Measurements from ENCODE around the gene TAF1D. TPM values are rescaled to one million over a fixed set of nuclear protein-coding genes. Genes with fewer than 3 reads are reported as not detected.
A peak's percentile ranks its signal among the peaks of the same experiment; 100 is the strongest.

The TAF1D gene, protein sequence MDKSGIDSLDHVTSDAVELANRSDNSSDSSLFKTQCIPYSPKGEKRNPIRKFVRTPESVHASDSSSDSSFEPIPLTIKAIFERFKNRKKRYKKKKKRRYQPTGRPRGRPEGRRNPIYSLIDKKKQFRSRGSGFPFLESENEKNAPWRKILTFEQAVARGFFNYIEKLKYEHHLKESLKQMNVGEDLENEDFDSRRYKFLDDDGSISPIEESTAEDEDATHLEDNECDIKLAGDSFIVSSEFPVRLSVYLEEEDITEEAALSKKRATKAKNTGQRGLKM
- 10 to 100 TPM; 28.0 to 69.2 (median 49.3) TPM for total RNA-seq
- long read RNA-seq, partial matches to known transcripts = 6 of 11 reads
- long read RNA-seq, other reads (novel, unspliced or antisense) = 5 of 11 reads

- 0% methylated on average over 30 of the region's 65 CpGs for WGBS (ENCODE audit: insufficient coverage, low coverage, low lambda C conversion rate, missing lambda C conversion rate)
- DNase-seq (peak; percentile 97 to 99 (median 98)), ATAC-seq (peak; percentile 89 to 95 (median 92))
- peak within 1 kb of the TSS; percentile 91 to 97 (median 96) for H3K27ac ChIP-seq
- peak in 1 of 4 donors; percentile 11 for TF ChIP-seq CTCF (IDR thresholded peaks at IDR 0.05)
- TF ChIP-seq POLR2A (IDR thresholded peaks at IDR 0.05) = peak; percentile 76
- H3K9me3 ChIP-seq = no peaks in the 10 kb centered on the region
- H3K27me3 ChIP-seq = no peaks in the 10 kb centered on the region
- intact Hi-C loops (cut with DNase I) = no loop called here
- peaks cover 0 to 40% (median 16%) of the 10 kb centered on the region in 4 donors for H3K4me1 ChIP-seq
- peak within 1 kb of the TSS; percentile 78 to 94 (median 79) for H3K4me3 ChIP-seq
- H3K36me3 ChIP-seq = peaks cover 0 to 31% (median 19%) of the 10 kb centered on the region in 4 donors
These were observed at the start of gene TAF1D, which contains the start of gene C11orf54 for GRCh38 chr11:93741094-93741881. Gene TAF1D, minus strand, starts transcription at chr11:93741495. Its CDS starts 2,191 bp downstream, at chr11:93739304. Gene C11orf54, plus strand, starts transcription at chr11:93741672. Its CDS starts 5,722 bp downstream, at chr11:93747394.

DNA sequence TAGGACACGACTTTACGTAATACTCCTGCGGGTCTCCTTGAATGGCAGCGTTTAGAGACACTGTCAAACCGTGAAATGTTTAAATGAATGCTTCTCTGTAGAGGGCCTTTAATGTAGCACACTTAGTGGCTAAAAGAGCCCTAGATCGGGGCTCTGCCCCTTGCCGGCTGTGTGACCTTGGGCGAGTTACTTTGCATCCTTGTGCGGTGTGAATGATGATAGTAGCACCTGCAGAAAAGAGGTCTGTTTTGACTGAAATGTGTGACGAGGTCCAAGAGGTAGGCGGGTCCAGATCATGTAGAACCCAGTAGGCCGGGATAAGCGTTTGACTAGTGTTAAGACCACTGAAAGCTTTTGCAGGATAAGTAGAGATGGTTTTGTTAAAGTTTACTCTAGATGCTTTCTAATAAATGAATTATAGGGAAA is 43.7 kb upstream of the TAF1D start:
- H3K36me3 ChIP-seq = peaks cover 0 to 21% (median 5%) of the 10 kb centered on the region in 4 donors
- H3K27ac ChIP-seq = peak overlapping the region; percentile 88 to 93 (median 92)
- TF ChIP-seq CTCF (IDR thresholded peaks at IDR 0.05) (no peak), POLR2A (IDR thresholded peaks at IDR 0.05) (no peak)
- 0% methylated on average over 11 of the region's 13 CpGs for whole genome bisulfite sequencing (ENCODE audit: insufficient coverage, low coverage, low lambda C conversion rate, missing lambda C conversion rate)
- ATAC-seq (no peak), DNase-seq (no peak)
- peak overlapping the region; percentile 82 to 96 (median 96) for H3K4me3 ChIP-seq
- intact Hi-C loops (cut with DNase I) = loop anchor here in 1 of 2 donors (10.0 kb wide), 1 partner anchor 50 kb away; no protein-coding TSS in a partner anchor
- H3K4me1 ChIP-seq = peaks cover 0 to 19% (median 5%) of the 10 kb centered on the region in 4 donors
- no peaks in the 10 kb centered on the region for H3K9me3 ChIP-seq
- no peaks in the 10 kb centered on the region for H3K27me3 ChIP-seq

- Histone ChIP-seq H3K27ac (peak within 1 kb of the TSS; percentile 88 to 93 (median 92)), H3K36me3 (peaks cover 0 to 15% (median 1%) of the 10 kb centered on the region in 4 donors), H3K4me3 (peak within 1 kb of the TSS; percentile 82 to 96 (median 96)), H3K27me3 (no peaks in the 10 kb centered on the region), H3K4me1 (peaks cover 0 to 19% (median 5%) of the 10 kb centered on the region in 4 donors), H3K9me3 (no peaks in the 10 kb centered on the region)
- DNase-seq = peak; percentile 93 to 96 (median 95)
- peak; percentile 39 to 50 (median 43) for TF ChIP-seq CTCF (IDR thresholded peaks at IDR 0.05)
- peak; percentile 79 for TF ChIP-seq POLR2A (IDR thresholded peaks at IDR 0.05)
- intact Hi-C loops (cut with DNase I) = loop anchor here in 1 of 2 donors (10.0 kb wide), 1 partner anchor 50 kb away; no protein-coding TSS in a partner anchor
- peak; percentile 99 to 100 (median 99) for ATAC-seq
- 0% methylated on average over 34 of the region's 72 CpGs for WGBS (ENCODE audit: insufficient coverage, low coverage, low lambda C conversion rate, missing lambda C conversion rate)
These were observed 43.0 kb upstream of the TAF1D start, which contains the start of gene MED17 for GRCh38 chr11:93784145-93784934. Gene MED17, plus strand, starts transcription at chr11:93784282. Its CDS starts 232 bp downstream, at chr11:93784514.
